Astrocyte of the spinal cord (primary cell): Measurements from ENCODE around the gene YEATS2.

ENCODE experiments used
- DNase-seq: peaks from one replicate; pipeline ENCODE4 v3.0.0; 2011; ENCODE audit warnings: low read depth, low spot score
- H3K4me3 ChIP-seq: 2 replicates; pipeline ENCODE4 v1.5.1; 2011; ENCODE audit warnings: low read depth, mild to moderate bottlenecking, low read length, moderate library complexity
- CTCF ChIP-seq: IDR thresholded peaks from 2 replicates; pipeline ENCODE4 v1.5.1; 2012; ENCODE audit warnings: low read depth, mild to moderate bottlenecking, low read length, inconsistent platforms
- in situ Hi-C: cut with HindIII; loops from 2 replicates; pipeline ENCODE4 v1.10.0; 2017; ENCODE audit warnings: low sequenced_read_pairs

Gene YEATS2

GRCh38 chr3:183711516-183711915, 13.9 kb downstream of the YEATS2 start:
- H3K4me3 ChIP-seq: no peak overlapping the region
- DNase-seq: no peak
- TF ChIP-seq CTCF: no peak
- in situ Hi-C loops: no loop called here

GRCh38 chr3:183714622-183715021, 17.0 kb downstream of the YEATS2 start:
- in situ Hi-C loops: no loop called here
- no peak for TF ChIP-seq CTCF
- DNase-seq: no peak
- H3K4me3 ChIP-seq: no peak overlapping the region

GRCh38 chr3:183718012-183718411, 20.4 kb downstream of the YEATS2 start:
- H3K4me3 ChIP-seq: no peak overlapping the region
- TF ChIP-seq CTCF: no peak
- DNase-seq: no peak
- in situ Hi-C loops: no loop called here

GRCh38 chr3:183725387-183725786, 27.8 kb downstream of the YEATS2 start:
- TF ChIP-seq CTCF: no peak
- DNase-seq: no peak
- in situ Hi-C loops: no loop called here
- no peak overlapping the region for H3K4me3 ChIP-seq

- no peak overlapping the region for H3K4me3 ChIP-seq
- no peak for TF ChIP-seq CTCF
- in situ Hi-C loops: no loop called here
- DNase-seq: no peak
These were observed 30.6 kb downstream of the YEATS2 start for GRCh38 chr3:183728204-183728603.

- no peak for TF ChIP-seq CTCF
- in situ Hi-C loops: no loop called here
- H3K4me3 ChIP-seq: no peak overlapping the region
- DNase-seq: no peak
These were observed 32.8 kb downstream of the YEATS2 start for GRCh38 chr3:183730361-183730760.

- no peak overlapping the region for H3K4me3 ChIP-seq
- in situ Hi-C loops: no loop called here
- no peak for DNase-seq
- TF ChIP-seq CTCF: no peak
These were observed 34.0 kb downstream of the YEATS2 start for GRCh38 chr3:183731611-183732010.
